Activated CD4-positive, CD25-positive, alpha-beta regulatory T cell treated with anti-CD3 and anti-CD28 coated beads, Interleukin-2, amount 50 U/mL, for 72 hours (primary cell): ENCODE data around the gene SH2D2A.

Experiments used
- DNase-seq: peaks from one replicate; pipeline ENCODE4 v3.0.0; 2021

SH2D2A gene

DNA sequence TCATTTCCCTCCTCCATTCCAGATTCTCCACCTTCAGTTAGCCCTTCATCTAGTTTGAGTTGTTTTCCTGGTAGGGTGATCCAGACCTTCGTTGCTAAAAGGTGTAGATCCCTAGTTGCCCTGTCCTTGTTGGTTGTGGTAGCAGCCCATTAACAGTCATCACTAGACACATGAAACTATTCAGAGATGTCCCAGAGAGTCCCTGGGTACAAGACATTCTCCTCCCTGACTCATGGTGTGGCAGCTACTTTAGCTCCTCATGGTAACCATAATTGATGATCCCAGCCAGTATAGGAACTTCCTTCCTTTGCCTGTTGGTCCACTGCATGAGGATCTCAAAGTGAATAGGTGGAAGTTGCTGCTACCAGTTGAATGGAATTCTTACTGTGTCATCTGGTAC lies 6.0 kb upstream of the SH2D2A start:
- DNase-seq: no peak

GRCh38 chr1:156821801-156822200 lies 5.2 kb upstream of the SH2D2A start:
- DNase-seq: no peak

DNA sequence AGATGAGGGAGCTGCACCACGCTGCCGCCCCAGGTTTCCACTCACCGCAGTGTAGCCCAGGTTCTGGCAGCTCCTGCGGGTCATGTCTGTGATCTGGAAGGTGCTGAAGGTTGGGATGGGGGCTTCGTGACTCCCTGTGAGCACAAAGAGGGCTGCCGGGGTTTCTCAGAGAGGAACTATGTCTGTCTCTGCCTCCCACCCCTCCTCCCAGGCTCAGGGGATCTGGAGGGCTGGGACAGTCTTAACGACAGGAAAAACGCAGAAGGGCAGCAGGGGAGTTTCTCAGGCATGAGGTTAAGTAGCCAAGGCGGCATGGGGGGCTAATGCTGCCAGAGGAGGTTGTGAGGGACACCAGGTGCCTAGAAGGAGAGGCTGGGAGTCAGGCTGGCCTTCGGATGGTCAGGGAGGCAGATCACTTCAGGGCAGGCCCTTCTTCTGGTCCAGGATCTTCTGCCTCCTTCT lies 656 bp downstream of the SH2D2A start:
- DNase-seq: peak; percentile 30

DNA sequence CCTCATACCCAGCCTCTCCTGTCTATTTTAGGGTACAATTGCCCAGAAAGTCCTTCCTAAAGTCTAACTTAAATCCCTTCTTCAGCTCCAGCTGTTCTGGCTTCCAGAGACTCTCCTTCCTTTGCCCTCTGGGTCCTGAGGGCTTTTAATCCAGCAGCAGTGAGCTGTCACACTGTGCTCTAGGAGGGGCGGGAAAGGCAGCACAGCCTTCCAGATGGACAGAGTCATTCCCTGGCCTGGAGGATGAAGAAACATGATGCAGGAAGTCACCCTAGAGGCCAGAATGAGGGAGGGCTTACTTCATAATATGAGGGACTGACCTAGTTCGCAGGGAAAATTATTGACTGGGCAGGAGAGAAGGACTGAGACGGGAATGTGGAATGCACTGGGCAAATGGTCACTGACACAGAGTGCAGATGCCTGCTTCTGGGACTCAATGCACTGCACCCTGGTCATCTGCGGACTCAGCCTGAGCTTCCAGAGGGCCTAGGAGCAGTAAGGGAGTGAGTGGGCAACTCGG lies 1.3 kb downstream of the SH2D2A start:
- peak; percentile 28 for DNase-seq

DNA sequence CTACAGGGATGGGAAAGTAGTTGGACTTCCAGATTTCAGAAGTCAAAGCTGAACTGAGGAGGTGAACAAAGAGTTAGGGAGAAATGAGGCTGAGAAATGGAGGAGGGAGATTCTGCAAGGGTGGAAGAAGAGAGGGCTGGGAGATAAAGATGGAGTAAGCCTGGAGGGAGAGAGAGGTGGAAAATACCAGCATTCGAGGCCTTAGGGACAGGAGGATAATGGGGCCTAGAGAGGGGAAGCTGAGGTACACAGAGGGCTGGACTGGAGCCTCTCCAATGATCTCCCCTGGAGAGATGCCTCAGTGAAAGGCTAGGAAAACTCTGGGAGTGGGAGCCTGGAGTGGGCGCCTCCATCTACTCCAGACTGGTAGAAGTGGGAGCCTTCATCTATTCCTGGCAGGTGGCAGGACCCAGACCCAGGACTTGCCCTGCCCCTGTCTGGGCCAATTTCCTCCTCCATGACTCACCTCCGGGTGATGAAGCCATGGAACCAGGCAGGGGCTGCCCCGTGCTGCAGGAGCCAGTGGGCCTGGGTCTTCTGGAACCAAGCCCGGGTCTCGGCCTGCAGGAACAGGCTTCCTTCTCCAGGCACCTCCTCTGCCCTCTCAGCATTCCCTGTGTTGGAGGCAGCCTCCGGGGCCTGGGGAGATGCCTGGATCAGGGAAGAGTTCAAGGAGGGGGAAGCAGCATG lies 1.9 kb downstream of the SH2D2A start:
- DNase-seq: no peak

GRCh38 chr1:156813750-156814570 lies 2.7 kb downstream of the SH2D2A start:
- peak; percentile 69 for DNase-seq

- no peak for DNase-seq
Measured at GRCh38 chr1:156813298-156813697, 3.4 kb downstream of the SH2D2A start.

DNA sequence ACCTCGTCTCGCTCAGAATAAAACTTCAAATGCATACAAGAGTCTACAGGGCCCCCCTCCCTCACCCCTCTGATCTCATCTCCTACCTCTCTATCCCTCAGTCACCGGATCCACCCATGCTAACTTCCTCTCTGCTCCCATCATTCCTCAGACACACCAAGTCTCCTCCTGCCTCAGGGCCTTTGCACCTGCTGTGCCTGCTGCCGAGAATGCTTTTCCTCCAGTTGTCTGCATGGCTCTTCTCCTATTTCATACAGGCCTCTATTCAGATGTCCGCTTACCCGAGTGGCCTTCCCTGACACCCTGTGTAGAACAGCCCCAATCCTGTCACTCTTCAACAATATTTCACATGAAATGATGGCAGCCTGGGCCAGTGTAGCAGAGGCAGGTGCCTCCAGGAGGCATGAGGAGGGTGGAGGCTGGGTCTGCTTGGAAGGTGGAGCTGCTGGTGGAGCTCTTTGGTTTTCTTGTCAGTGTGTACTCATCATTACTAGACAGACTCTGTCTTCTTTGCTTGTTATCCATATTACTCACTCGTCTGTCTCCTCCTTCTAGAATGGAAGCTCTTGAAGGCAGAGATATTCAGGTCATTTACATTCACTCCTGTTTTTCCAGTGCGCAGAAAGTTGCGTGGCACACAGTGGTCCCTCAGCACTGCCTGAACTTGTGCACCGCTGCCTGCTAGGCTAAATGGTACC lies 4.2 kb downstream of the SH2D2A start:
- no peak for DNase-seq

- no peak for DNase-seq
Measured at GRCh38 chr1:156811168-156811567, 5.5 kb downstream of the SH2D2A start.

DNA sequence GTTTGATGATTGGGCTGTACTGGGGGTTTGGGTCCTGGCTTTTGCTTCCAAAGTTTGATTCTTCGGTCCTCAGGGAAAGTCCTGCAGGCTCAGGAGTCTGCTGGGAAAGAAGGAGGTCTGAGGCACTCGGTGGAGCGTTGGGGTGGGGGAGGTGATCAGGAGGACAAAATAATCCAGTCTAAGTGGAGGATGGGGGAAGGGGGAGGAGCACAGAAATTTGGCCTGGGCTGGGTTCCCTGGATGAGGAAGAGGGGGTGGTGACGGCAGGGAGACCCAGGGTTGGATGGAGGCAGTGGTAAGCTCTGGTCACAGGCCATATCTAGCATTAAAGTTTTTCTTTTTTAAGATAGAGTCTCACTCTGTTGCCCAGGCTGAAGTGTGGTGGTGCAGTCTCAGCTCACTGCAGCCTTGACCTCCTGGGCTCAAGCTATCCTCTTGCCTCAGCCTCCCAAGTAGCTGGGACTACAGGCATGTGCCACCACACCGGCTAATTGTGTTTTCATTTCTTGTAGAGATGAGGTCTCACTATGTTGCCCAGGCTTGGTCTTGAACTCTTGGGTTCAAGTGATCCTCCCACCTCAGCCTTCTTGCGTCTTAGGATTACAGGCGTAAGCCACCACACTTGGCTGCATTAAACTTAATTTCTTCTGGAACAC lies 6.8 kb downstream of the SH2D2A start:
- no peak for DNase-seq

DNA sequence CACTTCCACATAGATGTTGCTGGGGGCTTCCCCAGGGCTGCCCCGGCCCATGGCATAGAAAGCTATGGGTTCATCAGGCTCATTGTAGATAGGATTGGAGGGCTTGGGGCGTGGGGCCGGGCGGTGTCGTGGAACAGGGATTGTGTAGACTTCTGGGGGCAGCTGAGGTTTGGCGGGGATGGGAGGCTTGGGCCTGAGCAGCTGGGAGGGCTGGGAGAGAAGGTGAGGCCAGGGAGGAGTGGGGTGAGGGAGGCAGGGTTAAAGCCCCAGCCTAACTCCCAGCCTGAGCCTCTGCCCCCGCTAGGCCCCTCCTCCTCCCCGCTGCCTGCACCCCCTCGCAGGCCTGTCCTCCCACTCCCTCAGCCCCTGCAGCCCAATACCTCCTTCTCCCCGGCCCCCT lies 7.4 kb downstream of the SH2D2A start:
- peak; percentile 13 for DNase-seq

DNA sequence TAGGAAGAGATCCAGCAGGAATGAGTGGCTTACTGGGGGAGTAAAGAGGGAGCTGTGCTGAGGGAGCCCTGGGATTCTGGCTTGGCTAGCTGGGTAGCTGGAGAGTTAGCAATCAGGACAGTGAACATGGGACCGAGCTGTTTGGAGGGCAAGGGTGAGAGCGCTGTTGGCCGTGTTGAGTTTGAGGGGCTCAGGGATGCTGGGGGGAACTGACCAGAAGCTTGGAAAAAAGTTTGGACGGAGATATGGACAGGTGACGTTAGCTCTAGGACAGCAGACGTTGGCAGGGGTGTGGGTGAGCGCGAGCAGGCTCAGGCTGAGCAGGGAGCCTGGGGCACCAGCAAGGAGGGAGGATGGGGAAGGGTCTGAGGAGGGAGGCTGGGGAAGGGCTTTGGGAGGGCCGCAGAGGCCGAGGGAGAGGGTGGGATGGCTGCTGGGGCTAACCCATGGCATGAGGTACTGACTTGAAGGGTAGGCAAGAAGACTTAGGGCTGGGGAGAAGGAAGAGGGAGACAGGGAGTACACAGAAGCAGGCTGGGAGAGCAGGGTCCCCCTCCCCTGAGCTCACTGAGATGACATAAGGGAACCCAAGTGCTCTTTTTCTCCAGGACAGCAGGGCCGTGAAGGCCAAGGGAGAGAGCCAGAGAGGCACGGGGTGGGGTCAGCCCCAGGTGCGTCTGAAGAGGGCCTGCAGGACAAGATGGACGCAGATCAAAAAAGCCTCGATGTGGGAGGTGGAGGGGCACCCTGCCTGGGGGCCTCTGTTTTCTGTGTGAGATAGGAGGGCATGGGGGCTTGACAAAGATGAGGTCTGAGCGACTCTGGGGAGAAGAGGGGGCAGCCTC lies 8.2 kb downstream of the SH2D2A start:
- peak; percentile 34 for DNase-seq

DNA sequence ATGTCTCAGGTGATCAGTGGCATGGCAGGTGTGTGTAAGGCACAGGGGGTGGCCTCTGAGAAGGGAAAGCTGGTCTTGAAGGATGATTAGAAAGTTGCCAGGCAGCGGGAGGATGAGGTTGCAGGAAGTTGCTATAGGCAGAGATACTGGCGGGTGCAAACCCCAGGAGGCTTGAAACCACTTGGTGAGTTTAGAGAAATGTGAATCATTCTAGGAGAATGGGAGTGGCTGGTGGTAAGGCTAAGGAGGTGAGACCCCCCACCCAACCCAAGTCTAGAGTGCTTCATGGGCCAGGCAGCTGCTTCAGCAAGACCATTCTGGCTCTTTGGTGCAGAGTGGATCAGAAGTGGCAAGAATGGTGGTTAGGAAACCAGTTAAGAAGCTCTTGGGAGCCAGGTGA lies 9.0 kb downstream of the SH2D2A start:
- peak; percentile 26 for DNase-seq

DNA sequence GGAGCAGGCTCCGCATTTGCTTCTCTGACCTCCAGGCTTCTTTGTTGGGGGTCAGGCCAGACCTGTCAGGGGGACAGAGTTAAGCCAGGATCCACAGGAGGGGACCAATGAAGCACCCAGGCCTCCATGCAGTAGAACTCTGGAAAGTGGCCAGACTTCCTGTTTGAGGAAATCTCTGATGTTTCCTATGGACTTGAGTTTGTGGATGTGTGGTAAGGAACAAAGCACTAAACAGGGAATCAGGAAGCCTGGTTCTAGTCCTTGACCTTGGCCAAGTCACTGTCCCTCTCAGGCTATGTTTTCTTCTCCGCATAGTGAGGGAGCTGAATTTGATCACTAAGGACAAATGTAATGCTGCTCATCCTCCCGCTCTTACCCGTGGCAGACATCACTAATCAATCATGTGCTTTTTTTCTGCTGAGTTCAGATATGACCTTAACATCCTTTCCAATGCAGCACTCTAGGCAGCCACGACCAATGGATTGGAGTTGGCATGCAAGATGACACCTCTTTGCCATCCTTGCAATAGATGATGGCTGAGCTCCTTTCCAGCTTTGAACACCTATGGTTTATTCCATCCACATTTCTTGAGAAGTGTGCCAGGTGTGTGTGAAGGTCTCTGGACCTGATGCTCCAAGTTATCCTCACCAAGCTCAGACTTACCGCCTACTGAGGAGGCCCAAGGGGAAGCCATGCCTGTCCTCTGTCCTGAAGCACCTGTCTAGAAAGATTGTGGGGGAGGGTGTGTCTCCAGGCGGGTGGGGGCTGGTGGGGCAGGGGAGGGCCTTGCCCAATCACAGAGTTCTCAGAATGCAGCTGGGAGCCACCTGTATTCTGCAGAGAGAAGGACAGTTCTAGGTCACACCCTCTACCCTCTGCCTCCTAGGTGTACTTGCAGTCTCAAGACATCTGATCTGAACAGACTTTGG lies 9.9 kb downstream of the SH2D2A start:
- DNase-seq: peak; percentile 24

GRCh38 chr1:156805766-156806511 lies 10.7 kb downstream of the SH2D2A start:
- DNase-seq: no peak

- DNase-seq: no peak
Measured at GRCh38 chr1:156804572-156805243, 11.9 kb downstream of the SH2D2A start.

- no peak for DNase-seq
Measured at GRCh38 chr1:156804026-156804425, 12.6 kb downstream of the SH2D2A start.

- DNase-seq: no peak
Measured at GRCh38 chr1:156803086-156803851, 13.4 kb downstream of the SH2D2A start.
